ENCODE measurements around the gene STKLD1.

The STKLD1 gene

GRCh38 chr9:133429641-133430161, 53.5 kb downstream of the STKLD1 start:
- peak; percentile 46 for TF ChIP-seq CTCF (IDR thresholded peaks at IDR 0.05; ENCODE audit: low read depth, low read length, missing control alignments)
- no peak for DNase-seq (ENCODE audit: extremely low read depth, low read depth)
- no peak overlapping the region for H3K4me3 ChIP-seq (replicated peaks; ENCODE audit: low read depth, low read length)

- DNase-seq (ENCODE audit: extremely low read depth, low read depth) = no peak
- no peak for TF ChIP-seq CTCF (IDR thresholded peaks at IDR 0.05; ENCODE audit: low read depth, low read length, missing control alignments)
- H3K4me3 ChIP-seq (replicated peaks; ENCODE audit: low read depth, low read length) = no peak overlapping the region
These were observed 54.1 kb downstream of the STKLD1 start for GRCh38 chr9:133430244-133430643.

- TF ChIP-seq CTCF (IDR thresholded peaks at IDR 0.05; ENCODE audit: low read depth, low read length, missing control alignments) = no peak
- no peak for DNase-seq (ENCODE audit: extremely low read depth, low read depth)
- H3K4me3 ChIP-seq (replicated peaks; ENCODE audit: low read depth, low read length) = no peak overlapping the region
These were observed 57.2 kb downstream of the STKLD1 start for GRCh38 chr9:133433351-133433843.

- H3K4me3 ChIP-seq (replicated peaks; ENCODE audit: low read depth, low read length) = no peak overlapping the region
- no peak for DNase-seq (ENCODE audit: extremely low read depth, low read depth)
- TF ChIP-seq CTCF (IDR thresholded peaks at IDR 0.05; ENCODE audit: low read depth, low read length, missing control alignments) = no peak
These were observed 60.5 kb downstream of the STKLD1 start for GRCh38 chr9:133436681-133437080.

GRCh38 chr9:133437753-133438531, 61.8 kb downstream of the STKLD1 start:
- no peak for DNase-seq (ENCODE audit: extremely low read depth, low read depth)
- peak; percentile 17 for TF ChIP-seq CTCF (IDR thresholded peaks at IDR 0.05; ENCODE audit: low read depth, low read length, missing control alignments)
- H3K4me3 ChIP-seq (replicated peaks; ENCODE audit: low read depth, low read length) = no peak overlapping the region

GRCh38 chr9:133439337-133439736, 63.2 kb downstream of the STKLD1 start:
- DNase-seq (ENCODE audit: extremely low read depth, low read depth) = no peak
- no peak for TF ChIP-seq CTCF (IDR thresholded peaks at IDR 0.05; ENCODE audit: low read depth, low read length, missing control alignments)
- H3K4me3 ChIP-seq (replicated peaks; ENCODE audit: low read depth, low read length) = no peak overlapping the region
